ENCODE results near the gene CRPPA.

GRCh38 chr7:16455591-16455990, 34.3 kb upstream of the CRPPA start:
- TF ChIP-seq CTCF (IDR thresholded peaks at IDR 0.05): no peak
- no peak for TF ChIP-seq POLR2A (IDR thresholded peaks at IDR 0.05)

All from tibial nerve (tissue), 3 donors.